Measurements from ENCODE around the gene CCHCR1.

GRCh38 chr6:31144296-31144969, 13.2 kb downstream of the CCHCR1 start:
- TF ChIP-seq JUN (IDR thresholded peaks at IDR 0.05): no peak
- no peak for TF ChIP-seq RAD21 (conservative IDR thresholded peaks at IDR 0.05 in 1 of 2, IDR thresholded peaks at IDR 0.05 in 1 of 2)
- no peak for TF ChIP-seq CTCF (IDR thresholded peaks at IDR 0.05)
- no peak for TF ChIP-seq POLR2AphosphoS2 (conservative IDR thresholded peaks at IDR 0.05; ENCODE audit: low read length)
- no peak for TF ChIP-seq USF2 (IDR thresholded peaks at IDR 0.05)
- no peak for TF ChIP-seq NR3C1 (IDR thresholded peaks at IDR 0.05)
- no peak for TF ChIP-seq KDM1A (IDR thresholded peaks at IDR 0.05; ENCODE audit: low read depth)
- no peak for TF ChIP-seq POLR2A (IDR thresholded peaks at IDR 0.05; ENCODE audit: low read length)
- TF ChIP-seq MAZ (IDR thresholded peaks at IDR 0.05; ENCODE audit: borderline replicate concordance, low read depth, low read length): no peak
- TF ChIP-seq BCL3 (IDR thresholded peaks at IDR 0.05): no peak
- no peak for TF ChIP-seq RCOR1 (IDR thresholded peaks at IDR 0.05; ENCODE audit: low read depth, low read length)
- TF ChIP-seq ZFP36 (IDR thresholded peaks at IDR 0.05; ENCODE audit: borderline replicate concordance, partially characterized antibody): no peak
- no peak for TF ChIP-seq CHD2 (IDR thresholded peaks at IDR 0.05; ENCODE audit: low read length, partially characterized antibody)
